ENCODE measurements around the gene NFKB1.
"Not testable (repeated sequence)": the region's sequence is repeated elsewhere in the genome, so short reads cannot be mapped to it uniquely, and the experiment has no call there.

Gene NFKB1

DNA sequence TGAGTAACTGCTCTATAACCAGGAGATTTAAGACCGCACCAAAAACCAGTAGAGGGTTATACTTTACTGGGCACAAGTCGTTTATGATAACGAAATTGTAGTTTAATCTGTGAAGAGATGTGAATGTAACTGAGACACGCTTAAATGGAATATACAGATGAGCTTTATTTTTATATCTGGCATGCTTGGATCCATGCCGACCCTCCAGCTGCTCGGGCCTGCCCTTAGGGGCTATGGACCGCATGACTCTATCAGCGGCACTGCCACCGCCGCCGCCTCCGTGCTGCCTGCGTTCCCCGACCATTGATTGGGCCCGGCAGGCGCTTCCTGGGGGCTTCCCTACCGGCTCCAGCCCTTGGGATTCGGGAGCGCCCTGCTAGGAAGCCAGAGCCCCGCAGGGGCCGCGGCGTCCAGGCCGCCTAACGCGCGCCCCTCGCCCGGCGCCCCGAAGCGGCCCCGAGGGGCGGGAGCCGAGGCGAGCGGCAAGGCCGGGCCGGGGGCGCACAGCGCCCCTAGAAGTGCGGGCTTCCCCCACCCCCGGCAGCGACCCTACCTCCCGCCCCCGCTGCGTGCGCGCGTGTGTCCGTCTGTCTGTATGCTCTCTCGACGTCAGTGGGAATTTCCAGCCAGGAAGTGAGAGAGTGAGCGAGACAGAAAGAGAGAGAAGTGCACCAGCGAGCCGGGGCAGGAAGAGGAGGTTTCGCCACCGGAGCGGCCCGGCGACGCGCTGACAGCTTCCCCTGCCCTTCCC is at the start of gene NFKB1:
Gene NFKB1, plus strand, starts transcription at position 664 of the 751 bp plus-strand sequence. CDS start 24,160 bp downstream, outside the sequence.
- no peak for DNase-seq (ENCODE audit: low read depth)

GRCh38 chr4:102452854-102453253 is 48.3 kb upstream of the NFKB1 start:
- no peak for DNase-seq (ENCODE audit: low read depth)

GRCh38 chr4:102453827-102454226 is 47.3 kb upstream of the NFKB1 start:
- DNase-seq (ENCODE audit: low read depth) = no peak

- no peak for DNase-seq (ENCODE audit: low read depth)
Measured at GRCh38 chr4:102454268-102454667, 46.9 kb upstream of the NFKB1 start.

DNA sequence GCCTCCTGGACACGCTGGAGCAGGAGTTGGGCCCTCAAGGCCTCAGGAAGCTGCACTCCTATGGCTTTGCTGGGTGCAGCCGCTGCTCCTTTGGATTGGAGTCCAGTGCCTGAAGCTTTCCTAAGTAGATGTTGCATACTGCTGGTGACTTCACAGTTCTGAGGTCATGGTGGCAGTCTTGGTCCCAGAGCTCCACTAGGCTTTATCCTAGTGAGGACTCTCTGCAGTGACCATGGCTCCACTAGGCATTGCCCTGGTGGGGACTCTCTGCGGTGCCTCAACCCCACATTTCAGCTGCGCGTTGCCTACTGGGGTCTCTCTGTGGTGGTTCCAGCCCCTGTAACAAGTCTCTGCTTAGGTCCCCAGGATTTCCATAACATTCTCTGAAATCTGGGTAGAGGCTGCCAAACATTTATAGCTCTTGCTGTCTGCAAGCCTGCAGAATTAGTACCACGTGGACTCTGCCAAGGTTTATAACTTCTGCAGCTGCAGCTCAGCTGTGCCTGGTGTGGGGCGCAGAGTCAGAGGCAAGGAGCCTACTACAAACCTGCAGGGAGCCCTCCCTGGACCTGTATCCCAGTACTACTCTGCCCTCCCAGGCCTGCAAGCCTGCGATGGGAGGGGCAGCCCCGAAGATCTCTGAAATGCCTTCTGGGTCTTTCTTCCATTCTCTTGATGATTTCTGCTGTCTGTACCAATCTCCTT is 46.0 kb upstream of the NFKB1 start:
- DNase-seq (ENCODE audit: low read depth) = no peak

- DNase-seq (ENCODE audit: low read depth) = no peak
Measured at GRCh38 chr4:102455750-102456149, 45.4 kb upstream of the NFKB1 start.

DNA sequence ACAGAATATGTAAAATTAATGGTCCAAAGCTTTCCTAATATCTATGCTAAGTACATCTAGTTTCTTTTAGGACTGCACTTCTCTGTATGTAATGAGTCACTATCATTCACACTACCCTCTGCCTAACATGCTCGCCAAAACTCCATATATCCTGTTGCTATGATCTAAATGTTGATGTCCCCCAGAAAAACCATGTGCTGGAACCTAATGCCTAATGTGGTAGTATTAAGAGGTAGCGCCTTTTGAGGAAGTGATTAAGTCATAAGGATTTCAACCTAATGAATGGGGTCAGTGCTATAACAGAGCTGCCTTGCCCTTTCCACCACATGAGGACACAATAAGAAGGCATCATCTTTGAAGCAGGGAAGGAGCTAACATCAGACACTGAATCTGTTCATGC is 34.9 kb upstream of the NFKB1 start:
- no peak for DNase-seq (ENCODE audit: low read depth)

DNA sequence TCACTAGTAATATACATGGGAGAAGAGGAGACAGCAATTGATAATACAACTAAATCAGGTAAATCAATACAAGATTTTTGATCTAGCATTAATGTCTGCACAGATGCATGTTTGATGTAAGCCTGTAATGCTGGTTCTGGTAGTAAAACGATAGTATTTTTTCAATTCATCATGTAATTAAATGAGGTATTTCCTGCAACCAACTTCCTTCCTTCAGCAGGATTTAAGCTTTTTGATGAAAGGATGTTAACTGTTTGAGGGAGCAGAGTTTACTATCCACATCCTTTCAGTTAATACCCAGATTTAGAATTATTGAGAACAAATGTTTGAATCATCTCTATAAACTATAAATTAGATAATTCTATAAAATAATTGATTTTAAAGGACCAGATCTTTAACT is 31.4 kb upstream of the NFKB1 start:
- DNase-seq (ENCODE audit: low read depth) = no peak

GRCh38 chr4:102472441-102473013 is 28.6 kb upstream of the NFKB1 start:
- no peak for DNase-seq (ENCODE audit: low read depth)

DNA sequence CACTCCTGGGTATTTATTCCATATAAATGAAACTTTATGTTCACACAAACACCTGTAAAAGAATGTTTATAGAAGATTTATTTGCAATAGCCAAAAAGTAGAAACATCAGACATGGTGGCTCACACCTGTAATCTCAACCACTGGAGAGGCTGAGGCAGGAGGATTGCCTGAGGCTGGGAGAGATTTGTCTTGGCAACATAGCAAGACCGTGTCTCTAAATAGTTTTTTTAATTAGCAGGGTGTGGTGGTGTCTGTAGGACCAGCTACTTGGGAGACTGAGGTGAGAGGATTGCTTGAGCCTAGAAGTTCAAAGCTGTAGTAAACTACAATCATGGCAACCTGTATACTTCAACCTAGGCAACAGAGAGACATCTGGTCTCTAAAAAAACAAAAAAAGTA is 27.7 kb upstream of the NFKB1 start:
- no peak for DNase-seq (ENCODE audit: low read depth)

GRCh38 chr4:102474736-102475504 is 26.2 kb upstream of the NFKB1 start:
- no peak for DNase-seq (ENCODE audit: low read depth)

GRCh38 chr4:102477657-102478056 is 23.5 kb upstream of the NFKB1 start:
- DNase-seq (ENCODE audit: low read depth) = no peak

DNA sequence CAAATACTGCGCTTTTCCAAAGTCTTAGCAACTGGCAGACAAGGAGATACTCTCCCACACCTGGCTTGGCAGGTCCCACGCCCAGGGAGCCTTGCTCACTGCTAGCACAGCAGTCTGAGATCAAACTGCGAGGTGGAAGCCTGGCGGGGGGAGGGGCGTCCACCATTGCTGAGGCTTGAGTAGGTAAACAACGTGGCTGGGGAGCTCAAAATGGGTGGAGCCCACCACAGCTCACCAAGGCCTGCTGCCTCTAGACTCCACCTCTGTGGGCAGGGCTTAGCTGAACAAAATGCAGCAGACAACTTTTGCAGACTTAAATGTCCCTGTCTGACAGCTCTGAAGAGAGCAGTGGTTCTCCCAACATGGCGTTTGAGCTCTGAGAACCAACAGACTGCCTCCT is 23.0 kb upstream of the NFKB1 start:
- no peak for DNase-seq (ENCODE audit: low read depth)

- not testable (repeated sequence) for DNase-seq (ENCODE audit: low read depth)
Measured at GRCh38 chr4:102479832-102480231, 21.3 kb upstream of the NFKB1 start.

GRCh38 chr4:102483120-102483519 is 18.0 kb upstream of the NFKB1 start:
- DNase-seq (ENCODE audit: low read depth) = no peak

- not testable (repeated sequence) for DNase-seq (ENCODE audit: low read depth)
Measured at GRCh38 chr4:102483990-102484692, 17.0 kb upstream of the NFKB1 start.

DNA sequence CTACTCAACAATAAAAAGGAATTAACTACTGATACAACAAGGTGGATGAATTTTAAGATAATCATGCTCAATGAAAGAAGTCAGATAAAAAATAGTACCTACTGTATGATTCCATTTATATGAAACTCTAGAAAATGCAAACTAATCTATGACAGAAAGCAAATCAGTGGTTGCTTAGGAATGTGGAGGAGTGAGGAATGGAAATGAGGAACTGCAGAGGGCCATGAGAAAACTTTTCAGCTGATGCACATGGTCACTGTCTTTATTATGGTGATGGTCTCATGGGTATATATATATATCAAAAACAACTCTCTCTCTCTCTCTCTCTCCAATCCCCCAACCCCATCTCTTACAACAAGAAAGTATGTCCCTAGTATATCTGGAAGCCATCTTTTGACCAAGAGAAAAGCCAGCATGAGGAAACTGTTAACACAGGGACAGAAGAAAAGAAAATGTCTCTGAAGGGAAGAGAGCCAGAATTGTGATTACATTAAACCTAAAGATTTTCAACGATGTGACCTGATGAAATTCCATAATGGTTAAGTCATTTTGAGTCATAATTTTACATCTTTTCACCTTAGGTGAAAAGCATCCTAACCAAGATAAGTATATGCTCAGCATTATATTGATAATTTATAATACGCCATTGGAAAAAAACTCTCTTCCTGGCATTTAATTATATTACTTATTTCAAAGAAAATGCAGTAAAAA is 8.5 kb upstream of the NFKB1 start:
- DNase-seq (ENCODE audit: low read depth) = no peak

GRCh38 chr4:102493257-102493656 is 7.9 kb upstream of the NFKB1 start:
- no peak for DNase-seq (ENCODE audit: low read depth)

- no peak for DNase-seq (ENCODE audit: low read depth)
Measured at GRCh38 chr4:102493794-102494193, 7.4 kb upstream of the NFKB1 start.

DNA sequence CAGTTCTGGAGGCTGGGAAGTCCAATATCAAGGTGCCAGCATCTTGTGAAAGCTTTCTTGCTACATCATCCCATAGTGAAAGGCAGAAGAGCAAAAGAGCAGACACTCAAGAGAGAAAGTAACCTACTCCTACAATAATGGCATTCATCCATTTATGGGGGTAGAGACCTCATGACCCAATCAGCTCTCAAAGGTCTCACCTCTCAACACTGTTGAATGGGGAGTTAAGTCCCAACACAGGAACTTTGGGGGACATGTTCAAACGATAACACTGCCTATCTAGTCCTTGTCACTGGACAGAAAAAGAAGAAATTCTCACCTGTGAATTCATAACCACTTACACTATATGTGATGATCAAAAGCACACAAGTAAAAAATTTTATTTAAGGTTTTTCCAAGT is 6.6 kb upstream of the NFKB1 start:
- DNase-seq (ENCODE audit: low read depth) = no peak

DNA sequence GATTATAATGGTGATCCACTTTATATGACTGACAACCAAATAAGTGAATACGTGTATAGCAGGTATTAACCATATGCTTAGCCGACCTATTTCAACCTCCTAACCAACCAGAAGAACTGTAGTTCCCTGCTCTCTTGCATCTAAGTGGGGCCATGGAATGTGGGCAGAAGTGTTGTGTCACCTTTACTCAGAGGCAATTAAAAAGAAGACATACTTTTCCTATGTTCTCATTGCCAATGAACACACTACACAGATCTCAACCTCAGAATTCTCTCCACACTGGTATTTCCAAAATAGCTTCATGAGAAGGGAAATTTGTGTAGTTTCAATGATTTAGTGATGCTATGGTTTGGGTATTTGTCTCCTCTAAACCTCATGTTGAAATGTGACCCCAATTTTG is 3.2 kb upstream of the NFKB1 start:
- no peak for DNase-seq (ENCODE audit: low read depth)

All from GM04503 (cell line).